H1 (cell line): ENCODE results near the gene FCN2. TPM values are rescaled to one million over a fixed set of nuclear protein-coding genes. Genes with fewer than 3 reads are reported as not detected.

Experiments used
- CTCF ChIA-PET: fragments of 300-600 bp; sonication (Branson Sonifier 250); formaldehyde crosslinking; loops from one replicate; lab custom pipeline; 2021; ENCODE audit not compliant: partially characterized antibody; lab: Charles Lee
- POLR2A ChIA-PET: fragments of 300-600 bp; sonication (Branson Sonifier 250); formaldehyde crosslinking; loops from one replicate; lab custom pipeline; 2021; ENCODE audit warnings: inconsistent platforms; ENCODE audit not compliant: partially characterized antibody; lab: Charles Lee
- DNase-seq, 2 experiments: peaks; one replicate each; pipeline versions ENCODE4 v3.0.0 to v3.0.0-alpha.2; 2010 to 2022; ENCODE audit warnings: low spot score in 2 of 2, low read depth in 1 of 2, mixed read lengths in 1 of 2
- FAIRE-seq: peaks from 2 replicates; lab custom pipeline; 2011; peaks lifted over from hg19 to GRCh38; lab: Jason Lieb, UNC
- H2AFZ ChIP-seq: 2 replicates; pipeline ENCODE4 v1.8.1; 2012; ENCODE audit warnings: low read length, inconsistent platforms
- H2AK5ac ChIP-seq: 2 replicates; pipeline ENCODE4 v1.6.1; 2013; ENCODE audit warnings: low read depth, low read length
- H2BK120ac ChIP-seq: replicated peaks from 2 replicates; pipeline ENCODE3; 2013; ENCODE audit warnings: low read depth, low read length, inconsistent platforms
- H2BK12ac ChIP-seq: 2 replicates; pipeline ENCODE4 v1.6.1; 2013; ENCODE audit warnings: low read depth, low read length
- H2BK15ac ChIP-seq: 2 replicates; pipeline ENCODE4 v1.6.1; 2013; ENCODE audit warnings: low read length
- H2BK20ac ChIP-seq: 2 replicates; pipeline ENCODE4 v1.6.1; 2013; ENCODE audit warnings: low read length
- H2BK5ac ChIP-seq: 2 replicates; pipeline ENCODE4 v1.6.1; 2013; ENCODE audit warnings: low read depth, low read length
- H3K14ac ChIP-seq: 2 replicates; pipeline ENCODE4 v1.6.1; 2013; ENCODE audit warnings: inconsistent platforms; ENCODE audit not compliant: insufficient read length
- H3K18ac ChIP-seq: 2 replicates; pipeline ENCODE4 v1.6.1; 2013; ENCODE audit warnings: low read length; ENCODE audit errors: extremely low read depth
- H3K23ac ChIP-seq: 2 replicates; pipeline ENCODE4 v1.6.1; 2013; ENCODE audit warnings: inconsistent platforms; ENCODE audit not compliant: insufficient read length
- H3K23me2 ChIP-seq: 2 replicates; pipeline ENCODE4 v1.6.1; 2013; ENCODE audit warnings: low read depth, low read length
- H3K27ac ChIP-seq: 2 replicates; pipeline ENCODE4 v1.6.1; 2011; ENCODE audit warnings: low read depth, low read length, inconsistent platforms
- H3K27me3 ChIP-seq, 4 experiments: replicated peaks in 1 of 4; 1 replicate in 1 of 4; 2 replicates in 3 of 4; pipeline versions ENCODE4 v1.6.1 to v1.8.1; 2011 to 2013; ENCODE audit warnings: low read length in 3 of 4, mild to moderate bottlenecking in 3 of 4, inconsistent platforms in 2 of 4, mixed read lengths in 2 of 4, moderate library complexity in 1 of 4; ENCODE audit not compliant: control insufficient read depth in 3 of 4, insufficient read depth in 3 of 4; ENCODE audit errors: extremely low read depth in 1 of 4
- H3K36me3 ChIP-seq, 4 experiments: 2 replicates each; pipeline versions ENCODE4 v1.6.1 to v1.8.1; 2011 to 2013; ENCODE audit warnings: mild to moderate bottlenecking in 4 of 4, low read length in 3 of 4, moderate library complexity in 2 of 4, control low read depth in 1 of 4, inconsistent platforms in 1 of 4; ENCODE audit not compliant: insufficient read depth in 4 of 4, control insufficient read depth in 2 of 4
- H3K4ac ChIP-seq: replicated peaks from 2 replicates; pipeline ENCODE3; 2013; ENCODE audit warnings: low read length, low read depth, mixed read lengths, inconsistent platforms; ENCODE audit not compliant: insufficient read length
- H3K4me1 ChIP-seq, 4 experiments: replicated peaks in 1 of 4; 1 replicate in 1 of 4; 2 replicates in 3 of 4; pipeline versions ENCODE4 v1.6.1 to v1.8.1; 2011 to 2013; ENCODE audit warnings: low read length in 3 of 4, inconsistent platforms in 2 of 4, mixed read lengths in 1 of 4; ENCODE audit not compliant: insufficient read depth in 4 of 4, control insufficient read depth in 3 of 4
- H3K4me2 ChIP-seq, 2 experiments: 2 replicates each; pipeline versions ENCODE4 v1.6.1 to v1.8.1; 2011 to 2013; ENCODE audit warnings: low read depth in 2 of 2, low read length in 2 of 2, control low read depth in 1 of 2, inconsistent platforms in 1 of 2, mild to moderate bottlenecking in 1 of 2; ENCODE audit not compliant: insufficient read depth in 1 of 2
- H3K4me3 ChIP-seq, 4 experiments: fragments of 200-600, 300-600 bp in 1 of 4; sonication (generic), shearing (Covaris generic), sonication (Bioruptor Twin) in 1 of 4; 2 replicates each; pipeline versions ENCODE4 v1.5.1 to v1.8.1; 2011 to 2016; ENCODE audit warnings: low read length in 4 of 4, low read depth in 3 of 4, control low read depth in 2 of 4, inconsistent platforms in 2 of 4, mild to moderate bottlenecking in 2 of 4, mixed read lengths in 1 of 4, moderate library complexity in 1 of 4; ENCODE audit not compliant: insufficient read depth in 2 of 4; ENCODE audit errors: extremely low read depth in 1 of 4
- H3K56ac ChIP-seq: replicated peaks from 2 replicates; pipeline ENCODE3; 2013; ENCODE audit warnings: low read depth, mild to moderate bottlenecking, mixed read lengths, low read length, inconsistent platforms; ENCODE audit not compliant: insufficient read length
- H3K79me1 ChIP-seq: 2 replicates; pipeline ENCODE4 v1.6.1; 2013; ENCODE audit warnings: low read depth, low read length, control low read depth
- H3K79me2 ChIP-seq, 2 experiments: 2 replicates each; pipeline versions ENCODE4 v1.6.1 to v1.8.1; 2012 to 2013; ENCODE audit warnings: low read length in 2 of 2, mild to moderate bottlenecking in 2 of 2, inconsistent platforms in 1 of 2; ENCODE audit not compliant: insufficient read depth in 2 of 2, control insufficient read depth in 1 of 2
- H3K9ac ChIP-seq, 4 experiments: replicated peaks in 1 of 4; 1 replicate in 1 of 4; 2 replicates in 3 of 4; pipeline versions ENCODE4 v1.6.1 to v1.8.1; 2011 to 2013; ENCODE audit warnings: low read depth in 3 of 4, low read length in 3 of 4, control low read depth in 2 of 4, mild to moderate bottlenecking in 2 of 4, moderate library complexity in 2 of 4, inconsistent platforms in 1 of 4; ENCODE audit errors: extremely low read depth in 1 of 4
- H3K9me3 ChIP-seq, 2 experiments: 2 replicates each; pipeline versions ENCODE4 v1.6.1 to v1.8.1; 2012 to 2013; ENCODE audit warnings: mild to moderate bottlenecking in 2 of 2, moderate library complexity in 2 of 2, control low read depth in 1 of 2, inconsistent platforms in 1 of 2, low read depth in 1 of 2, low read length in 1 of 2, mixed read lengths in 1 of 2; ENCODE audit not compliant: insufficient read depth in 2 of 2
- H4K20me1 ChIP-seq, 2 experiments: replicated peaks in 1 of 2; 2 replicates each; pipeline versions ENCODE3 to v1.8.1; 2011 to 2013; ENCODE audit warnings: inconsistent platforms in 2 of 2, low read length in 2 of 2, mild to moderate bottlenecking in 1 of 2; ENCODE audit not compliant: insufficient read depth in 2 of 2, control insufficient read depth in 1 of 2
- H4K5ac ChIP-seq: 2 replicates; pipeline ENCODE4 v1.6.1; 2013; ENCODE audit warnings: low read length, low read depth, mixed read lengths, inconsistent platforms; ENCODE audit not compliant: insufficient read length
- H4K8ac ChIP-seq: 2 replicates; pipeline ENCODE4 v1.8.0; 2013; ENCODE audit warnings: mild to moderate bottlenecking, moderate library complexity, low read length, inconsistent platforms; ENCODE audit not compliant: insufficient read depth; ENCODE audit errors: extremely low read depth
- H4K91ac ChIP-seq: replicated peaks from 2 replicates; pipeline ENCODE3; 2013; ENCODE audit warnings: low read length, mixed read lengths, inconsistent platforms; ENCODE audit not compliant: insufficient read length
- GABPA ChIP-seq: IDR thresholded peaks from 2 replicates; pipeline ENCODE4 v1.6.1; 2011; ENCODE audit warnings: mild to moderate bottlenecking, low read length, moderate library complexity, borderline replicate concordance; ENCODE audit not compliant: insufficient read depth
- MAX ChIP-seq: IDR thresholded peaks from 2 replicates; pipeline ENCODE4 v1.6.1; 2012; ENCODE audit warnings: inconsistent platforms
- WGBS, 2 experiments: shearing (Covaris generic) in 1 of 2; methylation state at CpG; one replicate each; pipeline versions ENCODE4 v1.1.6 to v1.1.7; 2013 to 2015; ENCODE audit warnings: low lambda C conversion rate in 2 of 2, mixed read lengths in 2 of 2, inconsistent platforms in 1 of 2, low coverage in 1 of 2, missing lambda C conversion rate in 1 of 2; ENCODE audit not compliant: insufficient replicate concordance in 2 of 2, insufficient coverage in 1 of 2, insufficient read length in 1 of 2; ENCODE audit errors: extremely low coverage in 1 of 2, missing lambda C conversion rate in 1 of 2; 5-methylcytosine and 5-hydroxymethylcytosine counted together
- polyA plus RNA-seq, 7 experiments: library from polyadenylated mRNA; depleted of rRNA in 3 of 7; stranded (reverse) in 5 of 7; unstranded in 2 of 7; fragments of >200 nt in 5 of 7; fragments of 200-250 nt in 2 of 7; gene quantifications; 1 replicate in 5 of 7; 2 replicates in 1 of 7; 4 replicates in 1 of 7; pipeline versions ENCODE4 v1.2.1 to v1.2.3, GENCODE V29; 2011 to 2013; ENCODE audit warnings: missing spikeins in 2 of 7, mixed read lengths in 2 of 7
- total RNA-seq: library from RNA; stranded (reverse); fragmentation: NEBNext Ultra II Directional; extraction: Animal tissue kit (Norgen Biotek cat#: 25700); gene quantifications from 2 replicates; pipeline ENCODE4 v1.2.1, GENCODE V29; 2021

FCN2 gene
- total and polyA plus RNA-seq, 2 of the 8 experiments (the other 6 are each of a cell fraction or from before 2014, with no cell fraction given) = not detected

DNA sequence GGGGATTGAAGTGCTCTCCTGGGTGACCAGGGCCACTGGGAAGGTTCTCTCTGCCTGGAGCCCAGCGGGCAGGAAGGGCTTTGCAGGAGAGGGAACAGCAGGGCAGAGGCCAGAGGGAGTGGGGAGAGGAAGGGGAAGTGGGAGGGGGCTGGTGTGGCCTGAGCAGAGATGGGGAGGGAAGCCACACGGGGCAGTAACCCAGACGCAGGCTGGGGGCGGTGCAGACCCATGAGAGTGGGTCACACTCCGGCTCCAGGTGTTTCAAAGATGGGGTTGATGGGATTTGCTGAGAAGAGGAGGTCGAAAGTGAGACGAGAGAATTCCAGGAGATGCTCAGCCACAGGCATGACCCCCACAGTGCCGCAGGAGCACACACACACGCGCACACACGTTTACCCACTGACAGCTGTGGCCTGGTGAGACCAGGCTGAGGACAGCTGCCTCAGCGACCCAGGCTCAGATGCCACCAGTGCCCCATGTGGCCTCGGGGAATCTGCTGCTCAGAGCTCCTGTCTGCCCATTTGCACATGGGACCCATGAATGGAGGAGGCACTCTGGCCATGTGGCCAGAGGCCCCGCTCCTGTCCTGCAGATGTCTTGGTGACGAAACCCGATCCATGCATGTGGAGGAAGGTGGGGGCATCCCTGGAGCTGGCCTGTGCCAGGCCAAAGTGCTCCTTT is 32.7 kb upstream of the FCN2 start:
- H3K27ac ChIP-seq = no peak overlapping the region
- H3K4me2 ChIP-seq = no peak overlapping the region
- peaks cover 23 to 31% of the 10 kb centered on the region in 2 experiments for H3K9me3 ChIP-seq
- ChIA-PET POLR2A (no interaction called here), CTCF (interaction anchor here (1.1 kb wide), 2 partner anchors 9 to 52 kb away, joined by 3 read pairs; no protein-coding TSS in a partner anchor)
- 90% methylated on average over 16 of the region's 16 CpGs; no CpG with 5 or more reads in 1 of the 2 experiments for WGBS, 2 experiments
- H3K9ac ChIP-seq = no peak overlapping the region
- no peaks in the 10 kb centered on the region for H3K4me1 ChIP-seq
- no peaks in the 10 kb centered on the region for H3K79me2 ChIP-seq
- 0 out of 2 replicates have a peak overlapping the region, but pooled peaks have one; percentile 52 for H2BK5ac ChIP-seq
- H4K5ac ChIP-seq = no peak overlapping the region
- H3K79me1 ChIP-seq = no peaks in the 10 kb centered on the region
- H4K8ac ChIP-seq = no peak overlapping the region
- peak overlapping the region; percentile 69 for H3K4ac ChIP-seq
- peaks cover 8% of the 10 kb centered on the region; the same call in 1 of the 2 replicates for H3K23me2 ChIP-seq
- H3K56ac ChIP-seq = no peak overlapping the region
- H4K91ac ChIP-seq = peak overlapping the region; percentile 85
- FAIRE-seq = no peak
- no peak overlapping the region for H3K4me3 ChIP-seq
- no peak overlapping the region for H2BK15ac ChIP-seq
- H2AK5ac ChIP-seq = no peak overlapping the region
- H2BK12ac ChIP-seq = peak overlapping the region; percentile 50; the same call in 1 of the 2 replicates
- H3K23ac ChIP-seq = no peak overlapping the region
- H4K20me1 ChIP-seq = peaks cover 0 to 4% of the 10 kb centered on the region in 2 experiments
- H3K27me3 ChIP-seq = no peaks in the 10 kb centered on the region
- TF ChIP-seq GABPA = no peak
- 0 out of 2 replicates have a peak, but pooled peaks have one; percentile 23 for TF ChIP-seq MAX
- TF ChIP-seq, all 59 proteins: peak for 1
- Histone ChIP-seq H3K14ac (no peak overlapping the region), H2BK120ac (no peak overlapping the region), H3K36me3 (no peaks in the 10 kb centered on the region), H2BK20ac (no peak overlapping the region), H2AFZ (no peak overlapping the region), H3K18ac (no peak overlapping the region)
- DNase-seq = no peak
